HCT116 (cell line): Measurements from ENCODE around the gene BRD2. TPM values are rescaled to one million over a fixed set of nuclear protein-coding genes. Genes with fewer than 3 reads are reported as not detected.

Experiments
- ATAC-seq: fragments of 200-7000 bp; cut with Tn5 transposase; 2 replicates; pipeline ENCODE4 v1.9.1; 2020; ENCODE audit warnings: mild to moderate bottlenecking, moderate library complexity
- BruUV-seq: library from RNA; stranded (reverse); fragments of 400-500 nt; replicated peaks from 2 replicates; lab custom pipeline; 2021; lab: Mats Ljungman, UMichigan
- CTCF ChIA-PET: fragments of 300-600 bp; sonication (Branson Sonifier 250); formaldehyde crosslinking; loops from one replicate; lab custom pipeline; 2021; ENCODE audit warnings: antibody characterized with exemption; lab: Charles Lee
- POLR2A ChIA-PET: fragments of 300-600, 350-600 bp; sonication (Branson Sonifier 250); formaldehyde crosslinking; loops from one replicate; lab custom pipeline; 2021; ENCODE audit warnings: antibody characterized with exemption; lab: Charles Lee
- RAD21 ChIA-PET, 2 experiments: fragments of 300-600 bp; sonication (Branson Sonifier 250); formaldehyde crosslinking; loops; one replicate each; lab custom pipeline; 2023; ENCODE audit warnings: low total read pairs in 2 of 2; ENCODE audit not compliant: uncharacterized antibody in 2 of 2, unreplicated experiment in 2 of 2, low non-redundant PET in 1 of 2; lab: Charles Lee
- DNase-seq: peaks from one replicate; pipeline ENCODE4 v3.0.0-alpha.2; 2010; ENCODE audit warnings: low read depth, low spot score
- H2AFZ ChIP-seq: fragments of 200-600 bp; shearing (Covaris generic), sonication (generic); 2 replicates; pipeline ENCODE4 v1.6.1; 2017; ENCODE audit warnings: low read depth, mixed run types, mixed read lengths, antibody characterized with exemption, low read length; ENCODE audit not compliant: poor library complexity, severe bottlenecking
- H3K27ac ChIP-seq: 2 replicates; pipeline ENCODE4 v1.5.1; 2012; ENCODE audit warnings: low read depth, low read length
- H3K27me3 ChIP-seq: fragments of 200-600 bp; sonication (generic); 2 replicates; pipeline ENCODE4 v1.6.1; 2016; ENCODE audit warnings: mixed run types, low read length, mixed read lengths; ENCODE audit not compliant: insufficient read depth
- H3K36me3 ChIP-seq, 2 experiments: fragments of 200-500 bp in 1 of 2; fragments of 200-600 bp in 1 of 2; sonication (Bioruptor generic) in 1 of 2; sonication (generic) in 1 of 2; 2 replicates each; pipeline versions ENCODE4 v1.5.1 to v1.6.1; 2014 to 2016; ENCODE audit warnings: low read length in 2 of 2, inconsistent platforms in 1 of 2, mixed read lengths in 1 of 2, mixed run types in 1 of 2; ENCODE audit not compliant: insufficient read depth in 2 of 2, control insufficient read depth in 1 of 2
- H3K4me1 ChIP-seq, 2 experiments: fragments of 200-600 bp in 1 of 2; sonication (generic) in 1 of 2; 2 replicates each; pipeline versions ENCODE4 v1.5.1 to v1.6.1; 2012 to 2017; ENCODE audit warnings: low read length in 2 of 2, inconsistent platforms in 1 of 2, mild to moderate bottlenecking in 1 of 2, mixed read lengths in 1 of 2, mixed run types in 1 of 2, moderate library complexity in 1 of 2; ENCODE audit not compliant: insufficient read depth in 2 of 2, control insufficient read depth in 1 of 2
- H3K4me2 ChIP-seq: fragments of 200-600 bp; sonication (generic); 2 replicates; pipeline ENCODE4 v1.6.1; 2017; ENCODE audit warnings: mixed run types, low read length, mixed read lengths
- H3K4me3 ChIP-seq, 2 experiments: fragments of 200-600 bp in 1 of 2; sonication (generic) in 1 of 2; replicated peaks in 1 of 2; 2 replicates each; pipeline ENCODE4 v1.5.1; 2011 to 2016; ENCODE audit warnings: low read length in 2 of 2, control low read depth in 1 of 2, low read depth in 1 of 2, mild to moderate bottlenecking in 1 of 2, mixed read lengths in 1 of 2, mixed run types in 1 of 2
- H3K79me2 ChIP-seq: fragments of 200-600 bp; sonication (generic); 2 replicates; pipeline ENCODE4 v1.6.1; 2017; ENCODE audit warnings: mild to moderate bottlenecking, mixed run types, low read length, moderate library complexity, mixed read lengths; ENCODE audit not compliant: insufficient read depth
- H3K9ac ChIP-seq: fragments of 200-600 bp; sonication (generic); 2 replicates; pipeline ENCODE4 v1.6.1; 2016; ENCODE audit warnings: low read length, mixed read lengths
- H3K9me2 ChIP-seq: fragments of 200-600 bp; sonication (generic), shearing (Covaris generic); 2 replicates; pipeline ENCODE4 v1.6.1; 2017; ENCODE audit warnings: mixed run types, mild to moderate bottlenecking, moderate library complexity; ENCODE audit not compliant: insufficient read depth
- H3K9me3 ChIP-seq, 2 experiments: fragments of 200-500 bp in 1 of 2; fragments of 200-600 bp in 1 of 2; sonication (Bioruptor generic) in 1 of 2; sonication (generic) in 1 of 2; 2 replicates each; pipeline ENCODE4 v1.6.1; 2014 to 2017; ENCODE audit warnings: low read length in 2 of 2, mixed read lengths in 2 of 2, inconsistent platforms in 1 of 2, low read depth in 1 of 2, mild to moderate bottlenecking in 1 of 2, mixed run types in 1 of 2, moderate library complexity in 1 of 2; ENCODE audit not compliant: control insufficient read depth in 1 of 2, insufficient read depth in 1 of 2
- H4K20me1 ChIP-seq: fragments of 200-600 bp; sonication (generic), shearing (Covaris generic); 2 replicates; pipeline ENCODE4 v1.6.1; 2017; ENCODE audit warnings: mixed run types, mild to moderate bottlenecking, moderate library complexity; ENCODE audit not compliant: insufficient read depth
- CTCF ChIP-seq, 3 experiments: fragments of 200-600 bp in 1 of 3; sonication (generic) in 1 of 3; IDR thresholded peaks in 2 of 3; conservative IDR thresholded peaks in 1 of 3; 2 replicates each; pipeline ENCODE4 v1.5.1; 2012 to 2017; ENCODE audit warnings: low read depth in 2 of 3, low read length in 2 of 3, antibody characterized with exemption in 1 of 3, borderline replicate concordance in 1 of 3, control low read depth in 1 of 3, mild to moderate bottlenecking in 1 of 3, mixed read lengths in 1 of 3, mixed run types in 1 of 3, moderate library complexity in 1 of 3; ENCODE audit not compliant: insufficient read depth in 1 of 3
- ELF1 ChIP-seq: IDR thresholded peaks from 2 replicates; pipeline ENCODE4 v1.6.1; 2012; ENCODE audit warnings: low read depth, borderline replicate concordance
- EZH2 ChIP-seq: fragments of 200-600 bp; sonication (generic); IDR thresholded peaks from 2 replicates; pipeline ENCODE4 v1.6.1; 2017; ENCODE audit warnings: antibody characterized with exemption, mixed run types
- EZH2phosphoT487 ChIP-seq: fragments of 200-600 bp; IDR thresholded peaks from 2 replicates; pipeline ENCODE4 v1.6.1; 2018; ENCODE audit warnings: antibody characterized with exemption, borderline replicate concordance
- FOSL1 ChIP-seq: IDR thresholded peaks from 2 replicates; pipeline ENCODE4 v1.6.1; 2012; ENCODE audit warnings: low read depth
- JUND ChIP-seq: IDR thresholded peaks from 2 replicates; pipeline ENCODE4 v1.6.1; 2012
- POLR2A ChIP-seq: IDR thresholded peaks from 2 replicates; pipeline ENCODE4 v1.7.0; 2011; ENCODE audit warnings: borderline replicate concordance; ENCODE audit not compliant: insufficient read depth, insufficient read length; ENCODE audit errors: extremely low read depth
- RAD21 ChIP-seq: IDR thresholded peaks from 2 replicates; pipeline ENCODE4 v1.6.1; 2012; ENCODE audit warnings: low read depth, mild to moderate bottlenecking
- REST ChIP-seq: IDR thresholded peaks from 2 replicates; pipeline ENCODE4 v1.6.1; 2012; ENCODE audit warnings: low read depth
- YY1 ChIP-seq: IDR thresholded peaks from 2 replicates; pipeline ENCODE4 v1.6.1; 2011; ENCODE audit warnings: low read length, low read depth, moderate library complexity, mild to moderate bottlenecking; ENCODE audit not compliant: insufficient replicate concordance; ENCODE audit errors: extremely low read depth
- ZFX ChIP-seq: fragments of 450-650 bp; IDR thresholded peaks from 2 replicates; pipeline ENCODE4 v1.6.1; 2017
- ZNF274 ChIP-seq: fragments of 200-500 bp; sonication (Bioruptor generic); IDR thresholded peaks from 2 replicates; pipeline ENCODE4 v1.6.1; 2014; ENCODE audit warnings: mild to moderate bottlenecking, low read depth, low read length, inconsistent platforms
- intact Hi-C: fragments of 100-400 bp; cut with micrococcal nuclease; formaldehyde crosslinking; loops from 2 replicates; pipeline ENCODE4 v1.10.0; 2022
- total RNA-seq: library from RNA; stranded (reverse); gene quantifications from one replicate; pipeline ENCODE4 v1.2.1, GENCODE V29; 2021; ENCODE audit not compliant: unreplicated experiment

The BRD2 gene
- total RNA-seq, 1 experiment from 2014 or later, result 260 TPM

- Histone ChIP-seq H3K9ac (no peak overlapping the region), H3K79me2 (no peaks in the 10 kb centered on the region), H3K27ac (no peak overlapping the region), H3K4me2 (no peak overlapping the region), H4K20me1 (no peaks in the 10 kb centered on the region), H2AFZ (no peak overlapping the region), H3K9me3 (no peaks in the 10 kb centered on the region), H3K36me3 (no peaks in the 10 kb centered on the region), H3K4me3 (no peak overlapping the region), H3K9me2 (no peaks in the 10 kb centered on the region), H3K4me1 (peaks cover 0 to 17% of the 10 kb centered on the region in 2 experiments; a peak in 2 of 4 replicates), H3K27me3 (no peaks in the 10 kb centered on the region)
- DNase-seq (no peak), ATAC-seq (no peak)
- BruUV-seq, result no TSS peak
- ChIA-PET RAD21 (no interaction called here), CTCF (interaction anchor here (1.3 to 1.9 kb wide), 3 partner anchors 17 to 82 kb away, joined by 4 to 6 read pairs (median 5); no protein-coding TSS in a partner anchor), POLR2A (interaction anchor here (0.8 kb wide), 1 partner anchor 21 kb away, joined by 3 read pairs; no protein-coding TSS in a partner anchor)
- intact Hi-C loops, result no loop called here
- TF ChIP-seq JUND (no peak), ZFX (no peak), EZH2phosphoT487 (no peak)
- TF ChIP-seq, all 23 proteins: peak for 0
Observed at GRCh38 chr6:32950449-32950848, 17.9 kb upstream of the BRD2 start.

GRCh38 chr6:32952817-32953739, 15.3 kb upstream of the BRD2 start, which contains the start of gene HLA-DMA:
HLA-DMA (minus strand) TSS chr6:32953097; CDS start chr6:32953036, 61 bp downstream.
- H3K9me3 ChIP-seq, result no peaks in the 10 kb centered on the region
- intact Hi-C loops, result loop anchor here (1.0 kb wide), 1 partner anchor 14 kb away; no protein-coding TSS in a partner anchor
- H3K9ac ChIP-seq, result no peak within 1 kb of the TSS
- BruUV-seq, result no TSS peak
- H3K4me3 ChIP-seq, result no peak within 1 kb of the TSS
- no peak within 1 kb of the TSS for H2AFZ ChIP-seq
- ChIA-PET RAD21 (no interaction called here), POLR2A (interaction anchor here (0.8 to 8.1 kb wide), 5 partner anchors 11 to 23 kb away, joined by 3 to 143 read pairs (median 3); partner anchors contain the start of genes BRD2 and HLA-DMB), CTCF (interaction anchor here (0.8 to 3.8 kb wide), 21 partner anchors 10 to 1284 kb away, joined by 3 to 73 read pairs (median 4); partner anchors contain the start of genes BRD2, HLA-DMB, HMGA1 and PSMB9)
- H3K36me3 ChIP-seq, result no peaks in the 10 kb centered on the region
- no peaks in the 10 kb centered on the region for H3K79me2 ChIP-seq
- DNase-seq (peak; percentile 81), ATAC-seq (peak; percentile 95)
- H3K27ac ChIP-seq, result no peak within 1 kb of the TSS
- H4K20me1 ChIP-seq, result no peaks in the 10 kb centered on the region
- no peaks in the 10 kb centered on the region for H3K27me3 ChIP-seq
- peaks cover 0 to 17% of the 10 kb centered on the region in 2 experiments; a peak in 2 of 4 replicates for H3K4me1 ChIP-seq
- peak within 1 kb of the TSS; percentile 19 for H3K4me2 ChIP-seq
- no peaks in the 10 kb centered on the region for H3K9me2 ChIP-seq
- no peak for TF ChIP-seq REST
- peak; percentile 11; the same call in 1 of the 2 replicates for TF ChIP-seq ELF1
- peak; percentile 35 for TF ChIP-seq RAD21
- TF ChIP-seq YY1, result no peak
- TF ChIP-seq FOSL1, result no peak
- no peak for TF ChIP-seq EZH2
- peak; percentile 21 to 69 (median 68); a peak in 5 of 6 replicates for TF ChIP-seq CTCF (IDR thresholded peaks at IDR 0.05 in 2 of 3, conservative IDR thresholded peaks at IDR 0.05 in 1 of 3; ENCODE audit: borderline replicate concordance in 1 of 3, insufficient read depth in 1 of 3, low read depth in 2 of 3, low read length in 2 of 3)
- TF ChIP-seq POLR2A, result no peak
- no peak for TF ChIP-seq ZNF274
